Stimulated activated naive CD8-positive, alpha-beta T cell treated with anti-CD3 and anti-CD28 coated beads, Interleukin-15, amount 100 ng/mL, for 72 hours (primary cell): ENCODE data around the gene C20orf144.

Experiments
- ATAC-seq: fragments of 150-1000 bp; cut with Tn5 transposase; 2 replicates; pipeline ENCODE4 v1.10.0; 2021; ENCODE audit warnings: mild to moderate bottlenecking, moderate library complexity
- DNase-seq, 2 donors: peaks; one replicate each; pipeline ENCODE4 v3.0.0; 2021 to 2022
- H3K27ac Mint-ChIP-seq, 2 donors: one replicate each; pipeline ENCODE4 v1.8.0; 2022; ENCODE audit warnings: mild to moderate bottlenecking in 2 of 2, mixed read lengths in 2 of 2, moderate library complexity in 2 of 2
- H3K27me3 Mint-ChIP-seq: one replicate; pipeline ENCODE4 v1.8.0; 2022; ENCODE audit warnings: mixed read lengths
- H3K4me1 Mint-ChIP-seq: one replicate; pipeline ENCODE4 v1.8.0; 2022; ENCODE audit warnings: mild to moderate bottlenecking, mixed read lengths
- H3K4me3 Mint-ChIP-seq, 2 donors: one replicate each; pipeline ENCODE4 v1.8.0; 2022; ENCODE audit warnings: mild to moderate bottlenecking in 2 of 2, mixed read lengths in 2 of 2, moderate library complexity in 1 of 2
- H3K9me3 Mint-ChIP-seq, 2 donors: one replicate each; pipeline ENCODE4 v1.8.0; 2022; ENCODE audit warnings: mixed read lengths in 2 of 2

C20orf144 gene

GRCh38 chr20:33676652-33677645 is 14.8 kb downstream of the C20orf144 start:
- Mint-ChIP-seq H3K27ac (peak overlapping the region in 1 of 2 donors; percentile 79), H3K9me3 (no peaks in the 10 kb centered on the region), H3K4me1 (peaks cover 81% of the 10 kb centered on the region), H3K4me3 (no peak overlapping the region), H3K27me3 (no peaks in the 10 kb centered on the region)
- DNase-seq (no peak), ATAC-seq (no peak)

GRCh38 chr20:33677991-33678702 is 16.0 kb downstream of the C20orf144 start:
- Mint-ChIP-seq H3K4me3 (peak overlapping the region in 1 of 2 donors; percentile 69), H3K4me1 (peaks cover 82% of the 10 kb centered on the region), H3K27ac (no peak overlapping the region), H3K9me3 (no peaks in the 10 kb centered on the region), H3K27me3 (no peaks in the 10 kb centered on the region)
- no peak for DNase-seq
- ATAC-seq: no peak

- H3K9me3 Mint-ChIP-seq: no peaks in the 10 kb centered on the region
- H3K27me3 Mint-ChIP-seq: no peaks in the 10 kb centered on the region
- H3K4me3 Mint-ChIP-seq: peak overlapping the region; percentile 19 to 67
- DNase-seq: peak; percentile 55 to 69
- peak; percentile 82 for ATAC-seq
- H3K4me1 Mint-ChIP-seq: peaks cover 81% of the 10 kb centered on the region
- peak overlapping the region in 1 of 2 donors; percentile 54 for H3K27ac Mint-ChIP-seq
Observed at GRCh38 chr20:33679758-33680485, 17.8 kb downstream of the C20orf144 start.

- peaks cover 82% of the 10 kb centered on the region for H3K4me1 Mint-ChIP-seq
- ATAC-seq (no peak), DNase-seq (no peak)
- H3K27ac Mint-ChIP-seq: peak overlapping the region in 1 of 2 donors; percentile 46
- H3K9me3 Mint-ChIP-seq: no peaks in the 10 kb centered on the region
- no peaks in the 10 kb centered on the region for H3K27me3 Mint-ChIP-seq
- peak overlapping the region in 1 of 2 donors; percentile 39 for H3K4me3 Mint-ChIP-seq
Observed at GRCh38 chr20:33680686-33681085, 18.6 kb downstream of the C20orf144 start.

GRCh38 chr20:33681288-33681687 is 19.2 kb downstream of the C20orf144 start:
- Mint-ChIP-seq H3K27ac (peak overlapping the region in 1 of 2 donors; percentile 65), H3K27me3 (no peaks in the 10 kb centered on the region), H3K9me3 (no peaks in the 10 kb centered on the region), H3K4me1 (peaks cover 76% of the 10 kb centered on the region), H3K4me3 (peak overlapping the region in 1 of 2 donors; percentile 67)
- DNase-seq (no peak), ATAC-seq (no peak)

- peaks cover 77% of the 10 kb centered on the region for H3K4me1 Mint-ChIP-seq
- ATAC-seq (no peak), DNase-seq (no peak)
- H3K27me3 Mint-ChIP-seq: no peaks in the 10 kb centered on the region
- H3K27ac Mint-ChIP-seq: peak overlapping the region; percentile 65 to 94
- H3K9me3 Mint-ChIP-seq: no peaks in the 10 kb centered on the region
- H3K4me3 Mint-ChIP-seq: peak overlapping the region; percentile 52 to 67
Observed at GRCh38 chr20:33681728-33682353, 19.7 kb downstream of the C20orf144 start.

- H3K4me3 Mint-ChIP-seq: peak overlapping the region; percentile 86 to 95
- peaks cover 89% of the 10 kb centered on the region for H3K4me1 Mint-ChIP-seq
- no peaks in the 10 kb centered on the region for H3K27me3 Mint-ChIP-seq
- ATAC-seq (no peak), DNase-seq (no peak)
- peak overlapping the region; percentile 93 to 96 for H3K27ac Mint-ChIP-seq
- no peaks in the 10 kb centered on the region for H3K9me3 Mint-ChIP-seq
Observed at GRCh38 chr20:33684533-33685327, 22.6 kb downstream of the C20orf144 start.

- ATAC-seq (peak; percentile 69), DNase-seq (peak; percentile 64 to 68)
- Mint-ChIP-seq H3K9me3 (no peaks in the 10 kb centered on the region), H3K27ac (peak overlapping the region; percentile 93 to 96), H3K27me3 (no peaks in the 10 kb centered on the region), H3K4me1 (peaks cover 89% of the 10 kb centered on the region), H3K4me3 (peak overlapping the region; percentile 86 to 95)
Observed at GRCh38 chr20:33685328-33686099, 23.4 kb downstream of the C20orf144 start.

- peaks cover 89% of the 10 kb centered on the region for H3K4me1 Mint-ChIP-seq
- DNase-seq: peak; percentile 95 to 97
- peak; percentile 90 for ATAC-seq
- H3K4me3 Mint-ChIP-seq: peak within 1 kb of the TSS; percentile 86 to 95
- H3K27me3 Mint-ChIP-seq: no peaks in the 10 kb centered on the region
- H3K27ac Mint-ChIP-seq: peak within 1 kb of the TSS; percentile 93 to 96
- no peaks in the 10 kb centered on the region for H3K9me3 Mint-ChIP-seq
Observed at GRCh38 chr20:33686100-33686983, 24.2 kb downstream of the C20orf144 start, which contains the start of gene E2F1. E2F1 (minus strand) TSS chr20:33686385; CDS start chr20:33686264, 121 bp downstream.

GRCh38 chr20:33686984-33687366 is 24.8 kb downstream of the C20orf144 start:
- Mint-ChIP-seq H3K27ac (peak overlapping the region in 1 of 2 donors; percentile 89), H3K27me3 (no peaks in the 10 kb centered on the region), H3K9me3 (no peaks in the 10 kb centered on the region), H3K4me1 (peaks cover 85% of the 10 kb centered on the region), H3K4me3 (peak overlapping the region; percentile 69 to 79)
- DNase-seq: no peak
- ATAC-seq: no peak

GRCh38 chr20:33687370-33687915 is 25.3 kb downstream of the C20orf144 start:
- Mint-ChIP-seq H3K27ac (no peak overlapping the region), H3K4me1 (peaks cover 80% of the 10 kb centered on the region), H3K4me3 (peak overlapping the region in 1 of 2 donors; percentile 24), H3K9me3 (no peaks in the 10 kb centered on the region), H3K27me3 (no peaks in the 10 kb centered on the region)
- ATAC-seq (no peak), DNase-seq (no peak)

- Mint-ChIP-seq H3K27ac (peak overlapping the region; percentile 64 to 86), H3K4me3 (peak overlapping the region; percentile 48 to 49), H3K4me1 (peaks cover 72% of the 10 kb centered on the region), H3K27me3 (no peaks in the 10 kb centered on the region), H3K9me3 (no peaks in the 10 kb centered on the region)
- DNase-seq (no peak), ATAC-seq (no peak)
Observed at GRCh38 chr20:33687993-33688937, 26.1 kb downstream of the C20orf144 start.
